Measurements from ENCODE around the gene GRK5.

GRK5 gene

GRCh38 chr10:119470920-119471702, 263.7 kb downstream of the GRK5 start:
- Histone ChIP-seq H3K4me3 (no peak overlapping the region), H3K9me3 (no peaks in the 10 kb centered on the region), H3K4me1 (no peaks in the 10 kb centered on the region), H3K27me3 (ENCODE audit: low read depth) (peaks cover 6% of the 10 kb centered on the region), H3K36me3 (replicated peaks) (no peaks in the 10 kb centered on the region)
- DNase-seq (ENCODE audit: low spot score in 2 of 2), result no peak
- in situ Hi-C loops (cut with MboI; ENCODE audit: low sequenced_read_pairs), result no loop called here

- Histone ChIP-seq H3K9me3 (no peaks in the 10 kb centered on the region), H3K4me1 (no peaks in the 10 kb centered on the region), H3K36me3 (replicated peaks) (no peaks in the 10 kb centered on the region), H3K27me3 (ENCODE audit: low read depth) (peaks cover 19% of the 10 kb centered on the region), H3K4me3 (no peak overlapping the region)
- in situ Hi-C loops (cut with MboI; ENCODE audit: low sequenced_read_pairs), result no loop called here
- no peak for DNase-seq (ENCODE audit: low spot score in 2 of 2)
These were observed 266.4 kb downstream of the GRK5 start for GRCh38 chr10:119473771-119474170.

GRCh38 chr10:119474606-119475005, 267.2 kb downstream of the GRK5 start:
- H3K4me3 ChIP-seq, result no peak overlapping the region
- DNase-seq (ENCODE audit: low spot score in 2 of 2), result no peak
- H3K36me3 ChIP-seq (replicated peaks), result no peaks in the 10 kb centered on the region
- H3K9me3 ChIP-seq, result no peaks in the 10 kb centered on the region
- H3K4me1 ChIP-seq, result no peaks in the 10 kb centered on the region
- in situ Hi-C loops (cut with MboI; ENCODE audit: low sequenced_read_pairs), result no loop called here
- H3K27me3 ChIP-seq (ENCODE audit: low read depth), result peaks cover 20% of the 10 kb centered on the region

GRCh38 chr10:119477444-119477843, 270.1 kb downstream of the GRK5 start:
- no peak for DNase-seq (ENCODE audit: low spot score in 2 of 2)
- no peaks in the 10 kb centered on the region for H3K9me3 ChIP-seq
- H3K4me1 ChIP-seq, result no peaks in the 10 kb centered on the region
- no peaks in the 10 kb centered on the region for H3K36me3 ChIP-seq (replicated peaks)
- in situ Hi-C loops (cut with MboI; ENCODE audit: low sequenced_read_pairs), result no loop called here
- peaks cover 16% of the 10 kb centered on the region for H3K27me3 ChIP-seq (ENCODE audit: low read depth)
- H3K4me3 ChIP-seq, result no peak overlapping the region

- H3K9me3 ChIP-seq, result no peaks in the 10 kb centered on the region
- in situ Hi-C loops (cut with MboI; ENCODE audit: low sequenced_read_pairs), result no loop called here
- no peak for DNase-seq (ENCODE audit: low spot score in 2 of 2)
- H3K27me3 ChIP-seq (ENCODE audit: low read depth), result peaks cover 16% of the 10 kb centered on the region
- H3K4me3 ChIP-seq, result no peak overlapping the region
- no peaks in the 10 kb centered on the region for H3K36me3 ChIP-seq (replicated peaks)
- H3K4me1 ChIP-seq, result no peaks in the 10 kb centered on the region
These were observed 270.9 kb downstream of the GRK5 start for GRCh38 chr10:119478111-119478802.

- in situ Hi-C loops (cut with MboI; ENCODE audit: low sequenced_read_pairs), result no loop called here
- Histone ChIP-seq H3K36me3 (replicated peaks) (no peaks in the 10 kb centered on the region), H3K4me3 (no peak overlapping the region), H3K4me1 (no peaks in the 10 kb centered on the region), H3K9me3 (no peaks in the 10 kb centered on the region), H3K27me3 (ENCODE audit: low read depth) (peaks cover 16% of the 10 kb centered on the region)
- no peak for DNase-seq (ENCODE audit: low spot score in 2 of 2)
These were observed 271.5 kb downstream of the GRK5 start for GRCh38 chr10:119478811-119479341.

GRCh38 chr10:119479532-119479931, 272.2 kb downstream of the GRK5 start:
- DNase-seq (ENCODE audit: low spot score in 2 of 2), result no peak
- peaks cover 16% of the 10 kb centered on the region for H3K27me3 ChIP-seq (ENCODE audit: low read depth)
- no peak overlapping the region for H3K4me3 ChIP-seq
- H3K36me3 ChIP-seq (replicated peaks), result no peaks in the 10 kb centered on the region
- in situ Hi-C loops (cut with MboI; ENCODE audit: low sequenced_read_pairs), result no loop called here
- H3K9me3 ChIP-seq, result no peaks in the 10 kb centered on the region
- H3K4me1 ChIP-seq, result no peaks in the 10 kb centered on the region

- Histone ChIP-seq H3K27me3 (ENCODE audit: low read depth) (peaks cover 16% of the 10 kb centered on the region), H3K9me3 (no peaks in the 10 kb centered on the region)
- no peak for DNase-seq (ENCODE audit: low spot score in 2 of 2)
These were observed 273.3 kb downstream of the GRK5 start for GRCh38 chr10:119480667-119481066.

GRCh38 chr10:119481781-119482426, 274.5 kb downstream of the GRK5 start:
- Histone ChIP-seq H3K4me3 (no peak overlapping the region), H3K9me3 (no peaks in the 10 kb centered on the region), H3K36me3 (replicated peaks) (no peaks in the 10 kb centered on the region), H3K27me3 (ENCODE audit: low read depth) (peaks cover 16% of the 10 kb centered on the region), H3K4me1 (no peaks in the 10 kb centered on the region)
- in situ Hi-C loops (cut with MboI; ENCODE audit: low sequenced_read_pairs), result no loop called here
- no peak for DNase-seq (ENCODE audit: low spot score in 2 of 2)

More at GRCh38 chr10:119480667-119481066, 273.3 kb downstream of the GRK5 start:
- Histone ChIP-seq H3K4me1 (no peaks in the 10 kb centered on the region), H3K4me3 (no peak overlapping the region), H3K36me3 (replicated peaks) (no peaks in the 10 kb centered on the region)
- in situ Hi-C loops (cut with MboI; ENCODE audit: low sequenced_read_pairs), result no loop called here

- Histone ChIP-seq H3K36me3 (replicated peaks) (no peaks in the 10 kb centered on the region), H3K27me3 (ENCODE audit: low read depth) (peaks cover 8% of the 10 kb centered on the region)
- in situ Hi-C loops (cut with MboI; ENCODE audit: low sequenced_read_pairs), result no loop called here
These were observed 275.6 kb downstream of the GRK5 start for GRCh38 chr10:119483001-119483400.

GRCh38 chr10:119483839-119484238, 276.5 kb downstream of the GRK5 start:
- H3K9me3 ChIP-seq, result no peaks in the 10 kb centered on the region
- no peak for DNase-seq (ENCODE audit: low spot score in 2 of 2)
- peaks cover 2% of the 10 kb centered on the region for H3K27me3 ChIP-seq (ENCODE audit: low read depth)
- no peaks in the 10 kb centered on the region for H3K36me3 ChIP-seq (replicated peaks)
- no peaks in the 10 kb centered on the region for H3K4me1 ChIP-seq
- in situ Hi-C loops (cut with MboI; ENCODE audit: low sequenced_read_pairs), result no loop called here
- H3K4me3 ChIP-seq, result no peak overlapping the region

More at GRCh38 chr10:119483001-119483400, 275.6 kb downstream of the GRK5 start:
- Histone ChIP-seq H3K4me1 (no peaks in the 10 kb centered on the region), H3K9me3 (no peaks in the 10 kb centered on the region), H3K4me3 (no peak overlapping the region)
- DNase-seq (ENCODE audit: low spot score in 2 of 2), result no peak

GRCh38 chr10:119488675-119489074, 281.3 kb downstream of the GRK5 start:
- DNase-seq (ENCODE audit: low spot score in 2 of 2), result no peak
- Histone ChIP-seq H3K36me3 (replicated peaks) (no peaks in the 10 kb centered on the region), H3K4me1 (no peaks in the 10 kb centered on the region), H3K4me3 (no peak overlapping the region), H3K27me3 (ENCODE audit: low read depth) (no peaks in the 10 kb centered on the region), H3K9me3 (no peaks in the 10 kb centered on the region)
- in situ Hi-C loops (cut with MboI; ENCODE audit: low sequenced_read_pairs), result no loop called here

GRCh38 chr10:119489991-119490326, 282.6 kb downstream of the GRK5 start:
- in situ Hi-C loops (cut with MboI; ENCODE audit: low sequenced_read_pairs), result no loop called here
- Histone ChIP-seq H3K36me3 (replicated peaks) (no peaks in the 10 kb centered on the region), H3K4me1 (no peaks in the 10 kb centered on the region), H3K4me3 (peak overlapping the region; percentile 28), H3K9me3 (no peaks in the 10 kb centered on the region), H3K27me3 (ENCODE audit: low read depth) (no peaks in the 10 kb centered on the region)
- DNase-seq (ENCODE audit: low spot score in 2 of 2), result no peak
